Uterus (tissue), 2 donors: ENCODE results near the gene MBTPS1.

Source experiments
- CTCF ChIP-seq, 4 experiments: fragments of 200-600 bp in 2 of 4; fragments of 450-650 bp in 2 of 4; sonication (generic) in 2 of 4; IDR thresholded peaks; one replicate each; pipeline ENCODE4 v1.5.1; 2016 to 2019; ENCODE audit warnings: antibody characterized with exemption in 4 of 4, mild to moderate bottlenecking in 2 of 4, moderate library complexity in 1 of 4
- POLR2A ChIP-seq, 2 donors: fragments of 450-650 bp; IDR thresholded peaks; one replicate each; pipeline ENCODE4 v1.6.1; 2016; ENCODE audit warnings: antibody characterized with exemption in 2 of 2, mild to moderate bottlenecking in 1 of 2, moderate library complexity in 1 of 2

- TF ChIP-seq CTCF (IDR thresholded peaks at IDR 0.05) (no peak), POLR2A (IDR thresholded peaks at IDR 0.05) (no peak)
Measured at GRCh38 chr16:84138824-84139627, 22.3 kb upstream of the MBTPS1 start.
